Measurements from ENCODE around the gene TMEM132D.

DNA sequence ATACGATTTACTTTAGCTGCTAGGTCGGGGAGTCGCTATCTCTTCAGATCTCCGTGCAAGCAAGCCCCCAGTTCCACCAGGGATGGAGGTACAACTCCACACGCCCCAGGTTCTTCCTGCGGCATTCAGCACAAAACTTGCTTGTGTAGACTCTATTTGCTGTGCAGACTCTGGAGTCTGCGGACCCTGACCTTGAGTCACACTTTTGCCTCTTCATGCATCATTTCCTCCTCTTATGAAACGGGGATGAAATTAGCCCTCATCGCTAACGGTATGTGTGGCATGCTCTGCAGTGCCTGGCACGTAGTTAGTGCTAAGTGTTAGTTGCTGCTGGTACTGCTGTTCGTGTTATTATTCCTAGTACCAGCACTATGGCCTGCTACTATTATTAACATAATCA is 84.4 kb downstream of the TMEM132D start:
- TF ChIP-seq, protein P1, sequence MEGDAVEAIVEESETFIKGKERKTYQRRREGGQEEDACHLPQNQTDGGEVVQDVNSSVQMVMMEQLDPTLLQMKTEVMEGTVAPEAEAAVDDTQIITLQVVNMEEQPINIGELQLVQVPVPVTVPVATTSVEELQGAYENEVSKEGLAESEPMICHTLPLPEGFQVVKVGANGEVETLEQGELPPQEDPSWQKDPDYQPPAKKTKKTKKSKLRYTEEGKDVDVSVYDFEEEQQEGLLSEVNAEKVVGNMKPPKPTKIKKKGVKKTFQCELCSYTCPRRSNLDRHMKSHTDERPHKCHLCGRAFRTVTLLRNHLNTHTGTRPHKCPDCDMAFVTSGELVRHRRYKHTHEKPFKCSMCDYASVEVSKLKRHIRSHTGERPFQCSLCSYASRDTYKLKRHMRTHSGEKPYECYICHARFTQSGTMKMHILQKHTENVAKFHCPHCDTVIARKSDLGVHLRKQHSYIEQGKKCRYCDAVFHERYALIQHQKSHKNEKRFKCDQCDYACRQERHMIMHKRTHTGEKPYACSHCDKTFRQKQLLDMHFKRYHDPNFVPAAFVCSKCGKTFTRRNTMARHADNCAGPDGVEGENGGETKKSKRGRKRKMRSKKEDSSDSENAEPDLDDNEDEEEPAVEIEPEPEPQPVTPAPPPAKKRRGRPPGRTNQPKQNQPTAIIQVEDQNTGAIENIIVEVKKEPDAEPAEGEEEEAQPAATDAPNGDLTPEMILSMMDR (IDR thresholded peaks at IDR 0.05): no peak
- TF ChIP-seq EZH2 (IDR thresholded peaks at IDR 0.05): no peak
